Suprapubic skin (tissue), 4 donors: Measurements from ENCODE around the gene DNMBP.

ENCODE experiments used
- CTCF ChIP-seq, 2 donors: fragments of 200-600 bp in 1 of 2; fragments of 450-650 bp in 1 of 2; sonication (generic) in 1 of 2; IDR thresholded peaks; one replicate each; pipeline ENCODE4 v1.5.1; 2016 to 2019; ENCODE audit warnings: antibody characterized with exemption in 2 of 2, mild to moderate bottlenecking in 1 of 2, moderate library complexity in 1 of 2
- POLR2A ChIP-seq, 2 donors: fragments of 450-650 bp; IDR thresholded peaks; one replicate each; pipeline ENCODE4 v1.6.1; 2017; ENCODE audit warnings: antibody characterized with exemption in 2 of 2, mild to moderate bottlenecking in 2 of 2, moderate library complexity in 2 of 2
- POLR2AphosphoS5 ChIP-seq, 3 donors: sonication (generic); formaldehyde crosslinking; IDR thresholded peaks; one replicate each; pipeline ENCODE4 v1.6.1; 2017; ENCODE audit warnings: antibody characterized with exemption in 3 of 3

GRCh38 chr10:99998889-99999288 is 10.9 kb downstream of the DNMBP start:
- TF ChIP-seq POLR2AphosphoS5 (IDR thresholded peaks at IDR 0.05) (no peak), CTCF (IDR thresholded peaks at IDR 0.05) (no peak), POLR2A (IDR thresholded peaks at IDR 0.05) (no peak)
